Mucosa of stomach (tissue), 1 donor: ENCODE measurements around the gene TOP2A.

ENCODE experiments used
- H3K27me3 ChIP-seq: one replicate; pipeline ENCODE4 v1.7.0; 2013; ENCODE audit warnings: mild to moderate bottlenecking, low read length; ENCODE audit not compliant: control insufficient read depth, insufficient read depth
- H3K36me3 ChIP-seq: one replicate; pipeline ENCODE4 v1.7.0; 2013; ENCODE audit warnings: low read length; ENCODE audit not compliant: control insufficient read depth, insufficient read depth
- H3K4me1 ChIP-seq: one replicate; pipeline ENCODE4 v1.7.0; 2013; ENCODE audit warnings: mild to moderate bottlenecking, low read length; ENCODE audit not compliant: control insufficient read depth, insufficient read depth
- H3K4me3 ChIP-seq: one replicate; pipeline ENCODE4 v1.7.0; 2013; ENCODE audit warnings: low read length
- H3K9ac ChIP-seq: one replicate; pipeline ENCODE4 v1.7.0; 2013; ENCODE audit warnings: mild to moderate bottlenecking, low read length, moderate library complexity
- H3K9me3 ChIP-seq: one replicate; pipeline ENCODE4 v1.7.0; 2013; ENCODE audit warnings: mild to moderate bottlenecking, low read length, moderate library complexity; ENCODE audit not compliant: control insufficient read depth
- donor health status: Pancreatic carcinoma.

Gene TOP2A

GRCh38 chr17:40356990-40357881 lies 60.5 kb downstream of the TOP2A start:
- no peaks in the 10 kb centered on the region for H3K27me3 ChIP-seq
- H3K4me1 ChIP-seq, result peaks cover 11% of the 10 kb centered on the region
- H3K9me3 ChIP-seq, result no peaks in the 10 kb centered on the region
- no peak overlapping the region for H3K4me3 ChIP-seq
- H3K36me3 ChIP-seq, result peaks cover 9% of the 10 kb centered on the region
- H3K9ac ChIP-seq, result no peak overlapping the region

GRCh38 chr17:40355804-40356758 lies 61.6 kb downstream of the TOP2A start:
- Histone ChIP-seq H3K4me1 (peaks cover 20% of the 10 kb centered on the region), H3K9ac (no peak overlapping the region), H3K36me3 (peaks cover 14% of the 10 kb centered on the region)

GRCh38 chr17:40355123-40355803 lies 62.4 kb downstream of the TOP2A start:
- no peak overlapping the region for H3K4me3 ChIP-seq
- peaks cover 14% of the 10 kb centered on the region for H3K36me3 ChIP-seq
- peaks cover 23% of the 10 kb centered on the region for H3K4me1 ChIP-seq

More at GRCh38 chr17:40355804-40356758, 61.6 kb downstream of the TOP2A start:
- Histone ChIP-seq H3K4me3 (no peak overlapping the region), H3K9me3 (no peaks in the 10 kb centered on the region), H3K27me3 (no peaks in the 10 kb centered on the region)

GRCh38 chr17:40354221-40355122 lies 63.2 kb downstream of the TOP2A start:
- Histone ChIP-seq H3K4me3 (no peak overlapping the region), H3K9ac (no peak overlapping the region), H3K36me3 (peaks cover 14% of the 10 kb centered on the region), H3K27me3 (no peaks in the 10 kb centered on the region), H3K4me1 (peaks cover 31% of the 10 kb centered on the region), H3K9me3 (no peaks in the 10 kb centered on the region)

More at GRCh38 chr17:40355123-40355803, 62.4 kb downstream of the TOP2A start:
- Histone ChIP-seq H3K9me3 (no peaks in the 10 kb centered on the region), H3K9ac (no peak overlapping the region), H3K27me3 (no peaks in the 10 kb centered on the region)

GRCh38 chr17:40352779-40353394 lies 64.8 kb downstream of the TOP2A start:
- Histone ChIP-seq H3K27me3 (no peaks in the 10 kb centered on the region), H3K9ac (no peak overlapping the region), H3K36me3 (peaks cover 17% of the 10 kb centered on the region), H3K9me3 (no peaks in the 10 kb centered on the region), H3K4me1 (peaks cover 42% of the 10 kb centered on the region), H3K4me3 (no peak overlapping the region)

GRCh38 chr17:40352237-40352778 lies 65.4 kb downstream of the TOP2A start:
- no peak overlapping the region for H3K9ac ChIP-seq
- H3K4me1 ChIP-seq, result peaks cover 48% of the 10 kb centered on the region
- H3K27me3 ChIP-seq, result no peaks in the 10 kb centered on the region
- H3K36me3 ChIP-seq, result peaks cover 17% of the 10 kb centered on the region
- no peaks in the 10 kb centered on the region for H3K9me3 ChIP-seq
- H3K4me3 ChIP-seq, result no peak overlapping the region

- H3K36me3 ChIP-seq, result peaks cover 17% of the 10 kb centered on the region
- no peaks in the 10 kb centered on the region for H3K9me3 ChIP-seq
- no peaks in the 10 kb centered on the region for H3K27me3 ChIP-seq
- H3K9ac ChIP-seq, result no peak overlapping the region
- H3K4me1 ChIP-seq, result peaks cover 55% of the 10 kb centered on the region
- no peak overlapping the region for H3K4me3 ChIP-seq
Observed at GRCh38 chr17:40351359-40352236, 66.1 kb downstream of the TOP2A start.

- H3K27me3 ChIP-seq, result no peaks in the 10 kb centered on the region
- H3K4me3 ChIP-seq, result no peak overlapping the region
- H3K9me3 ChIP-seq, result no peaks in the 10 kb centered on the region
- H3K4me1 ChIP-seq, result peaks cover 62% of the 10 kb centered on the region
- H3K9ac ChIP-seq, result no peak overlapping the region
- H3K36me3 ChIP-seq, result peaks cover 17% of the 10 kb centered on the region
Observed at GRCh38 chr17:40350689-40351358, 66.9 kb downstream of the TOP2A start.

GRCh38 chr17:40349895-40350688 lies 67.6 kb downstream of the TOP2A start:
- peaks cover 70% of the 10 kb centered on the region for H3K4me1 ChIP-seq
- H3K4me3 ChIP-seq, result no peak overlapping the region
- no peaks in the 10 kb centered on the region for H3K27me3 ChIP-seq
- H3K36me3 ChIP-seq, result peaks cover 11% of the 10 kb centered on the region
- no peaks in the 10 kb centered on the region for H3K9me3 ChIP-seq
- H3K9ac ChIP-seq, result no peak overlapping the region
